ENCODE results near the gene UNC5C. TPM values are rescaled to one million over a fixed set of nuclear protein-coding genes. Genes with fewer than 3 reads are reported as not detected.

UNC5C gene
- total RNA-seq, 4 donors from 2014 or later: 1.2 to 5.0 (median 3.0) TPM

DNA sequence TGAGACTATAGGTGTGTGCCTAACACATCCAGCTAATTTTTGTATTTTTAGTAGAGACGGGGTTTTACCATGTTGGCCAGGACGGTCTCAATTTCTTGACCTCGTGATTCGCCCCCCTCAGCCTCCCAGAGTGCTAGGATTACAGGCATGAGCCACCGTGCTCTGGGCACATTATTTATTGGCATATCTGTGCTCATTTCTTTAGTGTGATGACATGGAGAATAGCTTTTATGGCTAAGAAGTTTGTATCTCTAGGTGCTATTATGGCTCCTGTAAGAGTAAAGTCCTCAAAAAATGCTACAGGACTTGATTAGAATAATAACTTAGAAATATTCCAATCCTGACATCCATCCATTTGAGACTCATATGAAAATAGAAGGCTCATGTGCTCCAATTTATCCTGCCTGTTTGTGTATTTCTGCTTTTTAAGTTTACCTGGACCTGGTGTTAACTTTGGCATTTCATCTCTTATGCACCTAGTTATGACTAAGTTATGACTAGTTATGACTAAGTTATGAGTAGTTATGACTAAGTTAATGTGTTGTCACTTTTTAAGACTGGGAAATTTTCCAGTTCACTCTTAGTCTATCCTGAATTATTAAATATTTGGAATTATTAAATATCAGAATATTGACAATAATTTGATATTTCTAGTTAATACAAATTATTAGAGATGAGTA lies 36.4 kb upstream of the UNC5C start:
- no peak for DNase-seq (ENCODE audit: low spot score in 2 of 2)
- TF ChIP-seq, protein P1, sequence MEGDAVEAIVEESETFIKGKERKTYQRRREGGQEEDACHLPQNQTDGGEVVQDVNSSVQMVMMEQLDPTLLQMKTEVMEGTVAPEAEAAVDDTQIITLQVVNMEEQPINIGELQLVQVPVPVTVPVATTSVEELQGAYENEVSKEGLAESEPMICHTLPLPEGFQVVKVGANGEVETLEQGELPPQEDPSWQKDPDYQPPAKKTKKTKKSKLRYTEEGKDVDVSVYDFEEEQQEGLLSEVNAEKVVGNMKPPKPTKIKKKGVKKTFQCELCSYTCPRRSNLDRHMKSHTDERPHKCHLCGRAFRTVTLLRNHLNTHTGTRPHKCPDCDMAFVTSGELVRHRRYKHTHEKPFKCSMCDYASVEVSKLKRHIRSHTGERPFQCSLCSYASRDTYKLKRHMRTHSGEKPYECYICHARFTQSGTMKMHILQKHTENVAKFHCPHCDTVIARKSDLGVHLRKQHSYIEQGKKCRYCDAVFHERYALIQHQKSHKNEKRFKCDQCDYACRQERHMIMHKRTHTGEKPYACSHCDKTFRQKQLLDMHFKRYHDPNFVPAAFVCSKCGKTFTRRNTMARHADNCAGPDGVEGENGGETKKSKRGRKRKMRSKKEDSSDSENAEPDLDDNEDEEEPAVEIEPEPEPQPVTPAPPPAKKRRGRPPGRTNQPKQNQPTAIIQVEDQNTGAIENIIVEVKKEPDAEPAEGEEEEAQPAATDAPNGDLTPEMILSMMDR (IDR thresholded peaks at IDR 0.05): no peak
- no peak for TF ChIP-seq EP300 (IDR thresholded peaks at IDR 0.05)
- TF ChIP-seq POLR2A (IDR thresholded peaks at IDR 0.05): no peak
- WGBS, 2 donors: 64 to 76% methylated on average over 5 of the region's 5 CpGs
- no peak overlapping the region for H3K27ac ChIP-seq
- no peaks in the 10 kb centered on the region for H3K27me3 ChIP-seq
- no peaks in the 10 kb centered on the region for H3K4me1 ChIP-seq
- peaks cover 0 to 5% (median 0%) of the 10 kb centered on the region in 4 donors for H3K9me3 ChIP-seq
- H3K36me3 ChIP-seq: no peaks in the 10 kb centered on the region
- no peak overlapping the region for H3K4me3 ChIP-seq

DNA sequence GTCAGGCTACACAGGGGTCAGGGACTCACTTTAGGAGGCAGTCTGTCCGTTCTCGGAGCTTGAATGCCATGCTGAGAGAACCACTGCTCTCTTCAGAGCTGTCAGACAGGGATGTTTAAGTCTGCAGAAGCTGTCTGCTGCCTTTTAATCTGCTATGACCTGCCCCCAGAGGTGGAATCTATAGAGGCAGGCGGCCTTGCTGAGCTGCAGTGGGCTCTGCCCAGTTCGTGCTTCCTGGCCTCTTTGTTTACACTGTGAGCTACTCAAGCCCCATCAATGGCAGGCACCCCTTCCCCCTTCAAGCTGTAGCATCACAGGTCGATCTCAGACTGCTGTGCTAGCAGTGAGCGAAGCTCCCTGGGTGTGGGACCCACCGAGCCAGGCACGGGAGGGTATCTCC lies 31.5 kb upstream of the UNC5C start:
- TF ChIP-seq POLR2A (IDR thresholded peaks at IDR 0.05) (no peak), EP300 (IDR thresholded peaks at IDR 0.05) (no peak)
- TF ChIP-seq, protein P1 (IDR thresholded peaks at IDR 0.05): no peak
- no peaks in the 10 kb centered on the region for H3K36me3 ChIP-seq
- H3K9me3 ChIP-seq: peaks cover 0 to 26% (median 2%) of the 10 kb centered on the region in 4 donors
- H3K27me3 ChIP-seq: no peaks in the 10 kb centered on the region
- no peak for DNase-seq (ENCODE audit: low spot score in 2 of 2)
- no peak overlapping the region for H3K4me3 ChIP-seq
- WGBS, 2 donors: 28 to 75% methylated on average over 3 to 7 of the region's 8 CpGs
- H3K4me1 ChIP-seq: no peaks in the 10 kb centered on the region
- H3K27ac ChIP-seq: no peak overlapping the region

DNA sequence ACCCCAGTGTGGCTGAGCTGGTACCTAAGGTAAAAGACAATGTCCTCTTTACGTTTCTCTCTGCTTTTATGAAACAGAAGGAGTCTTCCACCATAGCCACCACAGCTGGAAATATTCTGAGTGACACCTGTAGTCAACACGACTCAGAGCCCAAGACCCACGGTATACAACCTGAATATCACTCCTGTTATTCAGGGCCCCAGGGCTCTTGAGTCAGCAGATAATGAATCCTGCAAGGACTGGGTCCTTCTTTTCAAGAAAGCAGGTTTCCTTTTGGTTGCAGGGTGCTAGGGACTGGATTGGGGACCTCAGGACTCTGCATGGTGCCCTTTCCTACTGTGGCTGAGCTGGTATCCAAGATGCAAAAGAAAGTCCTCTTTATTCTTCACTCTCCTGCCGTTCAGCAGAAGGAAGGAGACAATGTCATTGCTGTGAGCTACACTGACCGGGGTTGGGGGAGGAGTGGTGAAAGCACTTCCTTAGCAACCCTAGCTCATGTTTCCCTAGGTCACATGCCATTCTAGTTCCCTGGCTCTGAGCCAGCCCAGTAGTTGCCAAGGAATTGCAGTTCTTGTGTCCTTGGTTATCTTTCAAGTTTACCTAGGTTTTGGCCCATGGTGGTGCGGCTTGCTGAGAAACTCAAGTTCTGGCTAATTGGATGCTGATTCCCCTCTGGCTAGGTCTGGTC lies 23.7 kb upstream of the UNC5C start:
- Histone ChIP-seq H3K9me3 (peaks cover 0 to 32% (median 0%) of the 10 kb centered on the region in 4 donors), H3K36me3 (no peaks in the 10 kb centered on the region), H3K4me1 (no peaks in the 10 kb centered on the region), H3K27me3 (no peaks in the 10 kb centered on the region), H3K4me3 (no peak overlapping the region), H3K27ac (no peak overlapping the region)
- peak; percentile 17 to 52 for DNase-seq (ENCODE audit: low spot score in 2 of 2)
- WGBS, 2 donors: 47 to 58% methylated on average over 5 to 6 of the region's 6 CpGs
- TF ChIP-seq, protein P1 (IDR thresholded peaks at IDR 0.05): no peak
- TF ChIP-seq POLR2A (IDR thresholded peaks at IDR 0.05) (no peak), EP300 (IDR thresholded peaks at IDR 0.05) (no peak)

DNA sequence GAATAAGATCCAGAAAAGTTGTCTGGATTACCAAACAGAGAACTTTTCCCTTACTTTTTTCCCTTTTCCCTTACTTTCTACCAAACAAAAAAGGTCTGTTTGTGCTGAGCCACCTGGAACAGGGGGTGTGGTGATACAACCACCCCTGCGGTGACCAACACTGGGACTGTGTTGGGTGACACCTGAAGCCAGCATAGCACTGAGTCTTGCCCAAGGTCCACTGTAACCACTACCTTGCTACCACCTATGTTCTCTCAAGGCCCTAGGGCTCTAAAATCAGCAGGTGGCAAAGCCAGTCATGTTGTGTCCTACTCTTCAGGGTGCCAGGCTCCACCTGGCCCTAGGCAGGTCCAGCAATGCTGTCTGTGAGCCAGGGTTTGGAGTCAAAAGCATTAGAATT lies 22.8 kb upstream of the UNC5C start:
- Histone ChIP-seq H3K4me1 (no peaks in the 10 kb centered on the region), H3K27ac (no peak overlapping the region), H3K36me3 (no peaks in the 10 kb centered on the region), H3K27me3 (no peaks in the 10 kb centered on the region), H3K4me3 (no peak overlapping the region), H3K9me3 (peaks cover 0 to 32% (median 0%) of the 10 kb centered on the region in 4 donors)
- DNase-seq (ENCODE audit: low spot score in 2 of 2): no peak
- WGBS, 2 donors: 100% methylated on average over 1 of the region's 1 CpG
- TF ChIP-seq EP300 (IDR thresholded peaks at IDR 0.05) (no peak), POLR2A (IDR thresholded peaks at IDR 0.05) (no peak)
- TF ChIP-seq, protein P1 (IDR thresholded peaks at IDR 0.05): no peak

DNA sequence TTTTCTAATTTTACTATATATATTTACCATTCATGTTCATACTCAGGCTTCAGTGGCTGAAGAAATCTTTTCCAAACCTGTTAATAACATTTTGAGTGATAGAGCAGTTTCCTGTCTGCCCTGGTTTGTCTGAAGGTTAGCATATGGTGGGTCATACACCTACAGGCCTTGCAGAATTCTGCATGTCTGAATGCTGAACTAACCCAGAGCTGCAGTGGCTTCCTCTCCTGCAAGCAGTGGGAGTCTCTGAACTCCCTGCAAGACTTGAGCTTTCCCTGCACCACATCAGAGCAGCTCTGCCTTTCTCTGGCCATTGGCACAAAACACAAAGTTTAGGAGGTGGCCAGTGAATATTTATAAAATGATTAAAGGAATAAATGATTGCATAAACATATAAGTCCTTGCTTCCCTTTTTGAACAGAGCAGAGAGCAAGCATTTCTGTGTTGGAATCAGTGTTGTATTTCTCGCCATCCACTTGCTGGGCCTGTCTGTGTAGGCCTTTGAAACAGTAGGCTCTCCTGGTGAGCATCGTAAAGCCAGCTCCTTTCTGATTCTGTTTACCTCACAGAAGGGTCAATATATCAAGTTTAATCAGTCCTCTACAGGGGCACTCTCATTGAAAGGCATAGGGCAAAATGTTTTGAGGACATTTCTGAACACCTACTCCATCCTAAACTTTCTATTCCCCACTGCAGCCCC lies 15.0 kb upstream of the UNC5C start:
- no peaks in the 10 kb centered on the region for H3K36me3 ChIP-seq
- no peaks in the 10 kb centered on the region for H3K9me3 ChIP-seq
- H3K4me1 ChIP-seq: no peaks in the 10 kb centered on the region
- TF ChIP-seq, protein P1 (IDR thresholded peaks at IDR 0.05): no peak
- no peak for TF ChIP-seq POLR2A (IDR thresholded peaks at IDR 0.05)
- no peak for TF ChIP-seq EP300 (IDR thresholded peaks at IDR 0.05)
- DNase-seq (ENCODE audit: low spot score in 2 of 2): no peak
- no peak overlapping the region for H3K4me3 ChIP-seq
- no peaks in the 10 kb centered on the region for H3K27me3 ChIP-seq
- 89 to 91% methylated on average over 2 of the region's 2 CpGs for WGBS, 2 donors
- no peak overlapping the region for H3K27ac ChIP-seq

Data from tibial nerve (tissue), 4 donors.